Measurements from ENCODE around the gene CFAP74.

CFAP74 gene

DNA sequence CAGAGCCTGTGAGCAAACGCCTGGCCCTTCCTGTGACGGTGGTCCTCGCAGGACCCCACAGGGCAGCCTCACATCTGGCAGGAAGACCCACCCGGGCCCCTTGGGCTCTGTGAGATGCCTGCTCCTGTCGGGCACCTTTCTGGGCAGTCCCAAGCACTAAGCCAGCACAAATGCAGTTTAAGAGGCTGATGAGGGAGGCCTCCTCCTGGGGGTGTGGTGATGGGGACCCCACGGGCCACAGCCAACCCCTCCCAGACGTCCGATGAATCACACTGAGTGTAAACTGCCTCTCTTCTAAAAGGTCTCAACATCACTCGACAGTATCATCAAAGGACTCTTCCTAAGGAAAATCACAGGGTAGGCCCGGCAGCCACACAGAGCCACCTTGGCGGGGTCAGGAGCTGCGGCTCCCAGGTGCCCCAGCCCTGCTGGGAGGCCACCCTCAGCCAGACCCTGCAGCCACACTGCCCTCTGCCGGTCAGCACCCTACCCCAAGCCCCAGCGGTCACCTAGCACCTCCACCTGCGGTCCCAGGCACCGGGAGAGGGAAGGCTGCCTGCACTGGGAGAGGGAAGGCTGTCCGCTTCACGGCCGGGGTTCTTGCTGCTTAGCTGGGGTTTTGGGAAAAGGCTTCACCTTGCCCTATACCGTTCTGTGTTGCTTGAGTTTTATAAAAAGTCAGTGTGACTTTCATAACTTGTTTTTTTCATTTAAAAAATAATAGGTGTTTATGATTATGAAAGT lies 42.8 kb upstream of the CFAP74 start:
- no peak overlapping the region for H3K9ac ChIP-seq (ENCODE audit: low read length)
- H3K36me3 ChIP-seq (ENCODE audit: control insufficient read depth, insufficient read depth, low read length) = no peaks in the 10 kb centered on the region
- no peak overlapping the region for H3K27ac ChIP-seq (ENCODE audit: low read depth, low read length)
- no peaks in the 10 kb centered on the region for H3K4me1 ChIP-seq (ENCODE audit: control insufficient read depth, insufficient read depth, low read length)
- peaks cover 14% of the 10 kb centered on the region for H3K27me3 ChIP-seq (ENCODE audit: control insufficient read depth, insufficient read depth, low read length)
- no peak overlapping the region for H3K4me3 ChIP-seq (ENCODE audit: low read length)

DNA sequence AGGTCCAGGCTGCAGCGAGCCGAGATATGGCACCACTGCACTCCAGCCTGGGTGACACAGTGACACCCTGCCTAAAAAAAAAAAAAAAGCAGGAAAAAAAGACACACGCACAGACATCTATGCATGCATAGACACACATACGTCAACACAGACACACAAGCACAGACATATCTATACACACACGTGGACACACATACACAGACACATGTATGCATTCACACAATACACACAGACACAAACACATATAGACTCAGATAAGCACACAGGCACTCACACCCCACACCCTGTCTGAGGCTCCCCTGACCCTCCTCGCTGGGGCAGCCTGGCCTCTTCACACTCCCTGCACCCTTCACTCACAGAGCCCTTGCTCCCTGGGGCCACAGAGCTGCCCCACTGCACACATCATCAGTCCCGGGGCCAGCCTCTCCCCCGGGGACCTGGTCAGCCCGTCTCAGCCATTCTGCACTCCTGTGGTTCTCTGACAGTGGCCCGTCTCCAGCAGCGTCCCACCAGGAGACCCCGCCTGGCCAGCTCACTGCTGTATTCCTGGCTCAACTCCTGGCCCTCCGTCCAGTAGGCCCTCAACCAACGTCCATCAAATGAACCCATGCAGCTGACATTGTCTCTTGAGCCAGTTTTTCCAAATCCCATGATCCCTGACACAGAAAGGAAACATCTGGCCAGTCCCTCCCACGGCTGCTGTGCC lies 42.0 kb upstream of the CFAP74 start:
- Histone ChIP-seq H3K27me3 (ENCODE audit: control insufficient read depth, insufficient read depth, low read length) (peaks cover 14% of the 10 kb centered on the region), H3K9ac (ENCODE audit: low read length) (no peak overlapping the region), H3K4me3 (ENCODE audit: low read length) (no peak overlapping the region), H3K27ac (ENCODE audit: low read depth, low read length) (no peak overlapping the region), H3K36me3 (ENCODE audit: control insufficient read depth, insufficient read depth, low read length) (no peaks in the 10 kb centered on the region), H3K4me1 (ENCODE audit: control insufficient read depth, insufficient read depth, low read length) (no peaks in the 10 kb centered on the region)

DNA sequence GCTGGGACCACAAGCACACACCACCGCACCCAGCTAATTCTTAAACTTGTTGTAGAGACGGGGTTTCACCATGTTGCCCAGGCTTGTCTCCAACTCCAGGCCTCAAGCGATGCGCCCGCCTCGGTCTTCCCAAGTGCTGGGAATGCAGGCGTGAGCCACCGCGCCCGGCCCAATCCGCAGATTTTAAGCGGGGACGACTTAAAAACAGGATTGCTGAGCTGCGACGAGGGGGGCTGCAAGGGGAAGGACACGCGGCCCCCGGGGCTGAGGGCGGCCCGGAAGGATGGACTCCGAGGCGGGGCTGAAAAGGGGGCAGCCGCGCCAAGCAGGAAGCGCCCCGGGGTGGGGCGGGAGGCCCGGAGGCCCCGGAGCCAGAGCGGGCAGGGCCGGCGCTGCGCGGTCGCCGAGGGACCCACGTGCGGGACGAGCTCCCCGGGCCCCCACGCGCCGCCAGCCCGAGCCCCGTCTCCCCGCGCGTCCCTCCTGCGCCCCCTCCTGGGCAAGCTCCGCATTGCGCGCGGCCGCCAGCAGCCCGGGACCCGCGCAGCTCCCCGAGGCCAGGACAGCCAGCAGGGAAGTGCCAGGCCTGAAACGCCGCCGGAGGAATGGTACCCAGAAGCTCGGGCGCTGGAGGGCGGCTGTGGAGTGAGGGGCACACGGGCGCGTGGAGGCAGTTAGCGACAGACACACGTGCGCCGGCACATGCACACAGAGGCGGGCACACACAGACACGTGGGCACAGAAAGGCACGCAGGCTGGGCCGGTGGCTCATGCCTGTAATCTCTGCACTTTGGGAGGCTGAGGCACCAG lies 41.1 kb upstream of the CFAP74 start:
- peaks cover 14% of the 10 kb centered on the region for H3K27me3 ChIP-seq (ENCODE audit: control insufficient read depth, insufficient read depth, low read length)
- H3K9ac ChIP-seq (ENCODE audit: low read length) = no peak overlapping the region
- H3K36me3 ChIP-seq (ENCODE audit: control insufficient read depth, insufficient read depth, low read length) = no peaks in the 10 kb centered on the region
- peak overlapping the region; percentile 40 for H3K4me3 ChIP-seq (ENCODE audit: low read length)
- no peaks in the 10 kb centered on the region for H3K4me1 ChIP-seq (ENCODE audit: control insufficient read depth, insufficient read depth, low read length)
- H3K27ac ChIP-seq (ENCODE audit: low read depth, low read length) = no peak overlapping the region

DNA sequence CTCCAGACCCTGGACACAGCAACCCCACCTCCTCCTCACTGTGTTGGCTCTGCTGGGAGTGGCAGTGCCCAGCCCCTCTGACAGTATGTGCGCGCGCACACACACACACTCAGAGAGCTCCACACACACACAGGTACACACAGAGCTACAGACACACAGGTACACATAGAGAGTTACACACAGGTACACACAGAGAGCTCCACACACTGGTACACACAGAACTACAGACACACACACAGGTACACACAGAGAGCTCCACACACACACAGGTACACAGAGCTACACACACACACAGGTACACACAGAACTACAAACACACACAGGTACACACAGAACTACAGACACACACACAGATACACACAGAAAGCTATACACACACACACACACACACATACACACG lies 40.3 kb upstream of the CFAP74 start:
- no peak overlapping the region for H3K27ac ChIP-seq (ENCODE audit: low read depth, low read length)
- H3K27me3 ChIP-seq (ENCODE audit: control insufficient read depth, insufficient read depth, low read length) = peaks cover 14% of the 10 kb centered on the region
- H3K9ac ChIP-seq (ENCODE audit: low read length) = no peak overlapping the region
- no peak overlapping the region for H3K4me3 ChIP-seq (ENCODE audit: low read length)
- no peaks in the 10 kb centered on the region for H3K4me1 ChIP-seq (ENCODE audit: control insufficient read depth, insufficient read depth, low read length)
- no peaks in the 10 kb centered on the region for H3K36me3 ChIP-seq (ENCODE audit: control insufficient read depth, insufficient read depth, low read length)

DNA sequence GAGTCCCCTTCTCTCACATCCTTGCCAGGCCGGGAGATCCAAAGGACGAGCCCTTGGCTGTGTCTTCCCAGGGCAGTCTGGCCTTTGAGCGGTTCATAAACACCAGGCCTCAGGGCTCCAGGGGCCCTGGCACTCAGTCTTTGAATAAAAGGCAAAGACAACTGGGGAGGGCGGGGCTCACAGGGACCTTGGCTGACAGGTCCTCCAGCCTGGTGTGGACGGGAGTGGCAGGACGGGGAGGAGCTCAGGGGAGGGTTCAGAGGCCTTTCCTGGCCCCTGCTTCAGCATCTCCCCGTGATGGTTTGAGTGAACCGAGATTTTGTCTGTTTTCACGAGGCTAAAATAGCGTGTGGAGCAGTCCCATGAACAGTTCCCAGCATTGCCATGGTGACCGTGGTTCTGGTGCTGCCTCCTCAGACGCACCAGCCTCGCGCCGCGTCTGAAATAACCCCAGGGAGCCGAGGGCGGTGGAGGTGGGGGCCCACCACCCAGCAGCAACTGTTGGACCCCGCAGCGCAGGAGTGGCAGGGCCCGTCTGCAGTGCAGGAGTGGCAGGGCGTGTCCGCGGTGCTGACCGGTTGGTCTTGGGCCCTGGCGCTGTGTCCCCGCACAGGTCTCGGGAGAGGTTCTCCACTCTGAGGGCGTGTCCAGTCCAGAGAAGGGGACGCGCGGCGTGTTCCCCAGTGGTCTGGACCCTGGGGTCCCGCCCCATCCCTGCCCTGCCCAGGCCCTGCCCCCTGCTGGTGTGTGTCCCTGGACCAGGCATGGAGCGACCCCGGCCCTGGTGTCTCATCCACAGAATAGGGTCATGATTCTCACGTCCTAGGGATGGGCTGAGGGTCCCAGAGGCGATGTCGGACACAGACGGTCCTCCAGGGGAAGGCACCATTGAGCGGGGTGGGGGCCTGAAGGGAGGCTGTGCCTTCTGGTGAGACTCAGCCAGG lies 39.5 kb upstream of the CFAP74 start:
- Histone ChIP-seq H3K27ac (ENCODE audit: low read depth, low read length) (no peak overlapping the region), H3K36me3 (ENCODE audit: control insufficient read depth, insufficient read depth, low read length) (no peaks in the 10 kb centered on the region), H3K27me3 (ENCODE audit: control insufficient read depth, insufficient read depth, low read length) (peaks cover 10% of the 10 kb centered on the region), H3K9ac (ENCODE audit: low read length) (no peak overlapping the region), H3K4me1 (ENCODE audit: control insufficient read depth, insufficient read depth, low read length) (no peaks in the 10 kb centered on the region), H3K4me3 (ENCODE audit: low read length) (no peak overlapping the region)

DNA sequence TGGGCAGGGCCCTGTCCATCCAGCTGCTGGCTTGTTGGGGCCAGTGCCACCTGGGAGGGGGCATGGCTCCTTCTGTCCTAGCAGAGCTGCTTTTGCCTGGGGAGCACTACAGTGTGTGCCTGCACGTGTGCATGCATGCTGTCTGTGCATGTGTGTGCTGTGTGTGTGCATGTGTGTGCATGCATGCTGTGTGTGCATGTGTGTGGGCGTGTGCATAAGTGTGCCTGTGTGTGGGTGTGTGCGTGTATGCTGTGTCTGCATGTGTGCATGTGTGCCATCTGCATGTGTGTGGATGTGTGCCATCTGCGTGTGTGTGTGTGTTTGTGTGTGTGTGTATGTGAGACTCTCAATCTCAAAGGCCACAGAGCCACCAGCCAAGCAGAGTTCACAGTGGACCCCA lies 38.3 kb upstream of the CFAP74 start:
- peaks cover 7% of the 10 kb centered on the region for H3K27me3 ChIP-seq (ENCODE audit: control insufficient read depth, insufficient read depth, low read length)
- no peak overlapping the region for H3K27ac ChIP-seq (ENCODE audit: low read depth, low read length)
- H3K4me3 ChIP-seq (ENCODE audit: low read length) = no peak overlapping the region
- H3K4me1 ChIP-seq (ENCODE audit: control insufficient read depth, insufficient read depth, low read length) = no peaks in the 10 kb centered on the region
- H3K9ac ChIP-seq (ENCODE audit: low read length) = no peak overlapping the region
- no peaks in the 10 kb centered on the region for H3K36me3 ChIP-seq (ENCODE audit: control insufficient read depth, insufficient read depth, low read length)

DNA sequence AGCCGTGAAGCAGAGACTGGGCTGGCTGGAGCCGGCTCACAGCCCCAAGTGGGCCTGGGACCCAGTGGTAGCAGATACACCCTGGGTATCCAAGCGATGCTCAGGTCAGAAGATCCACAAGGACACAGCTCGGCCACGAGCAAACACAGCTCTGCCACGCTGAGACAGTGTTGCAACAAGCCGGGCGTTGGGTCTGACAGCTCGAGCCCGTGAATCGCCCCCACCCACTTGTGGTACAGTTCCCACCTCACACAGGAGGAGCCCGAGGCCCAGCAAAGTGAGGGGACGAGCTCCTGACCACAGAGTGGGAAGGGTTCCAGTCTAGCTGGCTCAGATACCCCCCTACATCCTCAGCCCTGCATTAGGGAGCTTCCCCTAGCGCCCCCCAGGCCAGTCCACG lies 37.7 kb upstream of the CFAP74 start:
- peaks cover 6% of the 10 kb centered on the region for H3K27me3 ChIP-seq (ENCODE audit: control insufficient read depth, insufficient read depth, low read length)
- no peak overlapping the region for H3K9ac ChIP-seq (ENCODE audit: low read length)
- H3K27ac ChIP-seq (ENCODE audit: low read depth, low read length) = no peak overlapping the region
- no peaks in the 10 kb centered on the region for H3K4me1 ChIP-seq (ENCODE audit: control insufficient read depth, insufficient read depth, low read length)
- no peak overlapping the region for H3K4me3 ChIP-seq (ENCODE audit: low read length)
- H3K36me3 ChIP-seq (ENCODE audit: control insufficient read depth, insufficient read depth, low read length) = no peaks in the 10 kb centered on the region

DNA sequence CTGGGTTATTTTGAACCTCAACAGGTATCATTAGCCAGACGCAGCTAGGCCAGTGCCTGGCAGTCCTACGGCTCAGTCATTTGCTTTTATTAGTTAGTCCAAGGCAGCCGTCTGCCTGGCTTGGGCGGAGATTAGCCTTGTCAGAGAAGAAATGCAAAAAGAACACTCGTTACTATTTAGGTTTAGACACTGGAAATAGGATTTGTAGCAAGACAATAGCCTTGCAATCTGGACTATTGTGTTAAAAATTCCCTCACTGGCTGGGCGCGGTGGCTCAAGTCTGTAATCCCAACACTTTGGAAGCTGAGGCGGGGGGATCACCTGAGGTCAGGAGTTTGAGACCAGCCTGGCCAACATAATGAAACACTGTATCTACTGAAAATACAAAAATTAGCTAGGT lies 35.7 kb upstream of the CFAP74 start:
- Histone ChIP-seq H3K4me1 (ENCODE audit: control insufficient read depth, insufficient read depth, low read length) (no peaks in the 10 kb centered on the region), H3K27ac (ENCODE audit: low read depth, low read length) (no peak overlapping the region), H3K27me3 (ENCODE audit: control insufficient read depth, insufficient read depth, low read length) (no peaks in the 10 kb centered on the region), H3K9ac (ENCODE audit: low read length) (no peak overlapping the region), H3K36me3 (ENCODE audit: control insufficient read depth, insufficient read depth, low read length) (no peaks in the 10 kb centered on the region), H3K4me3 (ENCODE audit: low read length) (no peak overlapping the region)

DNA sequence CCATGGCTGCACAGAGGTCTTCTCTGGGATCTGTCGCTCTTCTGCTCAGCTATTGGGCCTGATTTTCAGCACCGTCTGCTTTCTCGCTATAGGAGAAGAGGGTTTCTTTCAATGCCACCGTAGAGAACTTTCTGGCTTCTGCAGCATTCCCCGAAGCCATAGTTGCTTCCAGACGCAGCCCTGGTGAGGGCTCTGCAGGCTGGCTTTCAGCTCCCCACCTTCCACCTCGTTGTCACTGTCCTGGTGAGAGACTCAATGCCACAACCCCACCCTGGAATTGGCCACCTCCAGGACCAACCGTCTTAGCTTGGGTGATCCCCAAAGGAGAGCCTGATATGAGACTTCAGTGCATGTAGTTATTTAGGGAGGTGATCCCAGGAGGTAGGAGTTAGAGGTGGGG lies 34.6 kb upstream of the CFAP74 start:
- no peak overlapping the region for H3K4me3 ChIP-seq (ENCODE audit: low read length)
- no peaks in the 10 kb centered on the region for H3K36me3 ChIP-seq (ENCODE audit: control insufficient read depth, insufficient read depth, low read length)
- no peaks in the 10 kb centered on the region for H3K4me1 ChIP-seq (ENCODE audit: control insufficient read depth, insufficient read depth, low read length)
- no peaks in the 10 kb centered on the region for H3K27me3 ChIP-seq (ENCODE audit: control insufficient read depth, insufficient read depth, low read length)
- H3K9ac ChIP-seq (ENCODE audit: low read length) = no peak overlapping the region
- H3K27ac ChIP-seq (ENCODE audit: low read depth, low read length) = no peak overlapping the region

DNA sequence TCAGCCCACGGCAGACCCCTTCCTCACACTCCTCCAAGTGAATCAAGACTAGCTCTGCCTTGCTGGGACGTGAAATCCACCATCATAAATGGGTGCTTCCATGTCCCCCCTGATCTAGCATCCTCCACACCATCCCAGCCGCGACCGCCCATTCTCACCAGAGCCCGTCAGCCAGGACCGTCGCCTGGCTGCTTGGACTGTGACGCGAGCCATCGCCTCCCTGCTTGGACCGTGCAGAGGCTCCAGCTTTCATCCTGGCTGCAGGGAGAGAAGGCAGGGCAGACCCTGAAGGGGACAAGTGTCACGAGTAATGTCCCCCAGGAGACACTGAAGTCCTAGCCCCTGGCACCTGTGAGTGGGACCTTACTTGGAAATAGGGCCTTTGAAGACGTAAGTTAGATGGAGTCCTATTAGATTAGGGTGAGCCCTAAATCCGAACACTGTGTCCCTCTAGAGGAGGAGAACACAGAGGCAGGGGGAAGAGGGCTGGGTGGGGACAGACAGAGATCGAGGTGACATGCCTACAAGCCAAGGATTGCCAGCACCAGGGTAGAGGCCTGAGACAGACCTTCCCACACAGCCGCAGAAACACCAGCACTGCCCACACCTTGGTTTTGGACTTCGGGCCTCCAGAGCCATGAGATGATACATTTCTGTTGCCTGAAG lies 33.9 kb upstream of the CFAP74 start:
- Histone ChIP-seq H3K36me3 (ENCODE audit: control insufficient read depth, insufficient read depth, low read length) (no peaks in the 10 kb centered on the region), H3K4me1 (ENCODE audit: control insufficient read depth, insufficient read depth, low read length) (no peaks in the 10 kb centered on the region), H3K27ac (ENCODE audit: low read depth, low read length) (no peak overlapping the region), H3K27me3 (ENCODE audit: control insufficient read depth, insufficient read depth, low read length) (no peaks in the 10 kb centered on the region), H3K9ac (ENCODE audit: low read length) (no peak overlapping the region), H3K4me3 (ENCODE audit: low read length) (no peak overlapping the region)

DNA sequence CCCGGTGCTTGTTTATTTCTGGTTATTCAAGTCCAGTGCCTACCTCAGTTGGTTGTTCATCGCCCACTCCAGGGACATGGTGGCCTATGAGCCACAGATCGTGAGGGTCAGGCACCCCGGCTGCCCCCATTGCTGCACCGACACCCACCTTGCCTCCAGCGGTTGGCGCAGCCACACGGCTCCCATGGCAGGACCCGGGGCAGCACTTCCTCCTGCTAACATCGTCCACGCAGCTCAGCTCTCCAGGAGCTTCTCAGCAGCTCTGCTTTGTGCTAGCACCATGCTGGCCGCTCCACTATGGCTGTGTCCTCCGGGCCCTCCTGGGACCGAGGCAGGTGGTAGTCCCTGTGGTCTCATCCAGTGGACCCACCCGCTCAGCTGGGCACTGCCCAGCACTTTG lies 32.7 kb upstream of the CFAP74 start:
- no peaks in the 10 kb centered on the region for H3K4me1 ChIP-seq (ENCODE audit: control insufficient read depth, insufficient read depth, low read length)
- H3K36me3 ChIP-seq (ENCODE audit: control insufficient read depth, insufficient read depth, low read length) = no peaks in the 10 kb centered on the region
- no peak overlapping the region for H3K27ac ChIP-seq (ENCODE audit: low read depth, low read length)
- H3K9ac ChIP-seq (ENCODE audit: low read length) = no peak overlapping the region
- H3K4me3 ChIP-seq (ENCODE audit: low read length) = no peak overlapping the region
- no peaks in the 10 kb centered on the region for H3K27me3 ChIP-seq (ENCODE audit: control insufficient read depth, insufficient read depth, low read length)

Data from rectal smooth muscle tissue (tissue), 1 donor.